Smooth muscle cell (in vitro differentiated cells): ENCODE measurements around the gene TMEM196. TPM values are rescaled to one million over a fixed set of nuclear protein-coding genes. Genes with fewer than 3 reads are reported as not detected.
A peak's percentile ranks its signal among the peaks of the same experiment; 100 is the strongest.

Source experiments
- DNase-seq: peaks from one replicate; lab custom pipeline; 2025; ENCODE audit not compliant: unreplicated experiment; lab: John Stamatoyannopoulos, UW
- H2AFZ ChIP-seq: fragments of 200-600 bp; sonication (generic); 2 replicates; pipeline ENCODE4 v1.6.0; 2016; ENCODE audit warnings: antibody characterized with exemption, low read depth, mild to moderate bottlenecking
- H3F3A ChIP-seq: fragments of 200-600 bp; sonication (generic); 2 replicates; pipeline ENCODE4 v1.6.0; 2017; ENCODE audit warnings: antibody characterized with exemption, low read depth
- H3K27ac ChIP-seq: fragments of 200-600 bp; sonication (generic); 2 replicates; pipeline ENCODE4 v1.5.1; 2016; ENCODE audit warnings: low read depth, mild to moderate bottlenecking
- H3K27me3 ChIP-seq: fragments of 200-600 bp; sonication (generic); 2 replicates; pipeline ENCODE4 v1.6.1; 2016; ENCODE audit warnings: low read depth, mild to moderate bottlenecking
- H3K36me3 ChIP-seq: fragments of 200-600 bp; sonication (generic); 2 replicates; pipeline ENCODE4 v1.5.1; 2016; ENCODE audit warnings: low read depth
- H3K4me1 ChIP-seq: fragments of 200-600 bp; sonication (generic); 2 replicates; pipeline ENCODE4 v1.5.1; 2016; ENCODE audit warnings: low read depth
- H3K4me2 ChIP-seq: fragments of 200-600 bp; sonication (generic); 2 replicates; pipeline ENCODE4 v1.6.0; 2016; ENCODE audit warnings: mild to moderate bottlenecking
- H3K4me3 ChIP-seq: fragments of 200-600 bp; sonication (generic); 2 replicates; pipeline ENCODE4 v1.5.1; 2016; ENCODE audit warnings: mild to moderate bottlenecking
- H3K79me2 ChIP-seq: fragments of 200-600 bp; sonication (generic); 2 replicates; pipeline ENCODE4 v1.6.0; 2016; ENCODE audit warnings: low read depth, mild to moderate bottlenecking
- H3K9ac ChIP-seq: fragments of 200-600 bp; sonication (generic); 2 replicates; pipeline ENCODE4 v1.6.0; 2016; ENCODE audit warnings: low read depth
- H3K9me3 ChIP-seq: fragments of 200-600 bp; sonication (generic); replicated peaks from 2 replicates; pipeline ENCODE4 v1.5.1; 2016; ENCODE audit warnings: low read depth
- H4K20me1 ChIP-seq: fragments of 200-600 bp; sonication (generic); 2 replicates; pipeline ENCODE4 v1.6.0; 2016; ENCODE audit warnings: low read depth
- WGBS: methylation state at CpG from one replicate; pipeline ENCODE4 v1.1.7; 2016; ENCODE audit warnings: low lambda C conversion rate; 5-methylcytosine and 5-hydroxymethylcytosine counted together
- polyA plus RNA-seq: library from polyadenylated mRNA; unstranded; fragments of >200 nt; fragmentation: Nextera tagmentation; extraction: Ambion mirVana; gene quantifications from 2 replicates; pipeline ENCODE4 v1.2.1, GENCODE V29; 2016
- total RNA-seq: library from RNA; depleted of rRNA; stranded (reverse); fragments of >200 nt; gene quantifications from 2 replicates; pipeline ENCODE4 v1.2.3, GENCODE V29; 2014
- TF ChIP-seq, protein P1 (sequence below): fragments of 200-600 bp; sonication (generic); IDR thresholded peaks from 2 replicates; pipeline ENCODE4 v1.5.1; 2017; ENCODE audit warnings: borderline replicate concordance, mild to moderate bottlenecking, antibody characterized with exemption; ENCODE audit not compliant: insufficient read depth, poor library complexity, severe bottlenecking

TMEM196 gene
- total and polyA plus RNA-seq, 2 experiments from 2014 or later: not detected

DNA sequence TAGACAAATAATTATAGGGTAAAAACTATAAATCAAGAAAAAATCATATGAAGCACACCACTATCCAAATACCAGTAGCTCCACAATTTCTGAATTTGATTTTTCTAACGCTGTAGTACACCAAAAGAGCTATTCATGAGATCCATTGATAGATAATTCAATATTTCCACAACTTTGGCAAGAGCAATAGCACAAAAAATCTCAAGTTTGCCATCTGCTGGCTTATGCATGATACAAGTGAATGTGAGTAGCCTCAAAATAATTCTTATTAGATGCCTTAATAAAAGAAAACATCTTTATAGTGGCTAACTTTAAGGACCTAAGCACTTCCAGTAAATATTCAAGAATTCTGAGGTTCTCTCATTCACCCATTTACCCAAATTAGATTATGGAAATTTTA is 2.2 kb upstream of the TMEM196 start:
- Histone ChIP-seq H2AFZ (no peak overlapping the region), H3K27me3 (peaks cover 45% of the 10 kb centered on the region), H3K4me1 (no peaks in the 10 kb centered on the region), H3K9me3 (no peaks in the 10 kb centered on the region), H3K79me2 (no peaks in the 10 kb centered on the region), H3K36me3 (no peaks in the 10 kb centered on the region), H3K4me2 (no peak overlapping the region), H4K20me1 (no peaks in the 10 kb centered on the region), H3K9ac (no peak overlapping the region), H3K4me3 (no peak overlapping the region), H3F3A (no peaks in the 10 kb centered on the region), H3K27ac (no peak overlapping the region)
- TF ChIP-seq, protein P1, sequence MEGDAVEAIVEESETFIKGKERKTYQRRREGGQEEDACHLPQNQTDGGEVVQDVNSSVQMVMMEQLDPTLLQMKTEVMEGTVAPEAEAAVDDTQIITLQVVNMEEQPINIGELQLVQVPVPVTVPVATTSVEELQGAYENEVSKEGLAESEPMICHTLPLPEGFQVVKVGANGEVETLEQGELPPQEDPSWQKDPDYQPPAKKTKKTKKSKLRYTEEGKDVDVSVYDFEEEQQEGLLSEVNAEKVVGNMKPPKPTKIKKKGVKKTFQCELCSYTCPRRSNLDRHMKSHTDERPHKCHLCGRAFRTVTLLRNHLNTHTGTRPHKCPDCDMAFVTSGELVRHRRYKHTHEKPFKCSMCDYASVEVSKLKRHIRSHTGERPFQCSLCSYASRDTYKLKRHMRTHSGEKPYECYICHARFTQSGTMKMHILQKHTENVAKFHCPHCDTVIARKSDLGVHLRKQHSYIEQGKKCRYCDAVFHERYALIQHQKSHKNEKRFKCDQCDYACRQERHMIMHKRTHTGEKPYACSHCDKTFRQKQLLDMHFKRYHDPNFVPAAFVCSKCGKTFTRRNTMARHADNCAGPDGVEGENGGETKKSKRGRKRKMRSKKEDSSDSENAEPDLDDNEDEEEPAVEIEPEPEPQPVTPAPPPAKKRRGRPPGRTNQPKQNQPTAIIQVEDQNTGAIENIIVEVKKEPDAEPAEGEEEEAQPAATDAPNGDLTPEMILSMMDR: no peak
- WGBS: 79% methylated on average over 1 of the region's 1 CpG
- no peak for DNase-seq

DNA sequence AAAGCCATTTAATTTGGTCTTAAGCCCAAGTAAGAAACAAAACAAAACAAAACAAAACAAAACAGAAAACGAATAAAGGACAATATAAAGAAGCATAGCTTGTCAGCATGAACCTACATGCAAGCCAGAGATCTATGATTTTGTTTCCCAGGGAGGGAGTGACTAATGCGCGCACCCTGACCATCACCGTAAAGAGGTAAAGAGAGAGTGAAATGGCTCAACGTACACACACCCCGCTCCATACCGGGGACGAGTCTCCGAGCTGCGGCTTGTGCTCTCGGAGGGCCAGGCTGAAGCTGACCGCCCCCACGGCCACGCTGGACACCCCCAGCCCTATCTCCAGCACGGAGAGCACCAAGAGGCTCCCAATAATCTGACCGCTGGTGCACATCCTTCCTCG is 1.1 kb downstream of the TMEM196 start:
- peaks cover 55% of the 10 kb centered on the region for H3K27me3 ChIP-seq
- no peaks in the 10 kb centered on the region for H3K79me2 ChIP-seq
- no peak overlapping the region for H2AFZ ChIP-seq
- H3F3A ChIP-seq: no peaks in the 10 kb centered on the region
- 9% methylated on average over 17 of the region's 17 CpGs for whole genome bisulfite sequencing
- no peak overlapping the region for H3K9ac ChIP-seq
- H3K27ac ChIP-seq: no peak overlapping the region
- H4K20me1 ChIP-seq: no peaks in the 10 kb centered on the region
- H3K4me1 ChIP-seq: no peaks in the 10 kb centered on the region
- no peaks in the 10 kb centered on the region for H3K36me3 ChIP-seq
- H3K4me2 ChIP-seq: peak overlapping the region; percentile 77
- H3K9me3 ChIP-seq: no peaks in the 10 kb centered on the region
- H3K4me3 ChIP-seq: peak overlapping the region; percentile 31
- no peak for DNase-seq
- TF ChIP-seq, protein P1: no peak

DNA sequence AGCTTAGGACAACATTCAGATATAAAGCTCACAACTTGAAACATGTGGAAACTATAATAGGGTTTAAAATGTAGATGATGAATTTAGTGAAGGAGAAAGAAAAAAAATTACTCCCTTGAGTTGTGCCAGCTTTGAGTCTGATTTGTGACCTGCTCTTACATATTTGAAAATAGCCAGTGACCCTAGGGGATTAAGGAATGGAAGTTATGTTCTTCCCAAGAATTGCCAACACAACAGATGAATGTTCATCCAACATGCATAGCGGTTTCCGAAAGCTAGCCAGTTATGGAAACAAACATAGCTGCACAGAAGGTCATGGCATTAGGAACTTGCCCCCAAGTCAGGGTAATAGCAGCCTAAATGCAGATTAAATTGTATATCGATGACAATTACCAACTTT is 10.8 kb downstream of the TMEM196 start:
- Histone ChIP-seq H3K27me3 (no peaks in the 10 kb centered on the region), H3K4me2 (no peak overlapping the region), H3K9me3 (no peaks in the 10 kb centered on the region), H3K79me2 (no peaks in the 10 kb centered on the region), H3K9ac (no peak overlapping the region), H4K20me1 (no peaks in the 10 kb centered on the region), H3K36me3 (no peaks in the 10 kb centered on the region), H3K4me3 (no peak overlapping the region), H2AFZ (no peak overlapping the region), H3K27ac (no peak overlapping the region), H3K4me1 (no peaks in the 10 kb centered on the region), H3F3A (no peaks in the 10 kb centered on the region)
- DNase-seq: no peak
- TF ChIP-seq, protein P1: no peak
- 94% methylated on average over 3 of the region's 3 CpGs for WGBS

DNA sequence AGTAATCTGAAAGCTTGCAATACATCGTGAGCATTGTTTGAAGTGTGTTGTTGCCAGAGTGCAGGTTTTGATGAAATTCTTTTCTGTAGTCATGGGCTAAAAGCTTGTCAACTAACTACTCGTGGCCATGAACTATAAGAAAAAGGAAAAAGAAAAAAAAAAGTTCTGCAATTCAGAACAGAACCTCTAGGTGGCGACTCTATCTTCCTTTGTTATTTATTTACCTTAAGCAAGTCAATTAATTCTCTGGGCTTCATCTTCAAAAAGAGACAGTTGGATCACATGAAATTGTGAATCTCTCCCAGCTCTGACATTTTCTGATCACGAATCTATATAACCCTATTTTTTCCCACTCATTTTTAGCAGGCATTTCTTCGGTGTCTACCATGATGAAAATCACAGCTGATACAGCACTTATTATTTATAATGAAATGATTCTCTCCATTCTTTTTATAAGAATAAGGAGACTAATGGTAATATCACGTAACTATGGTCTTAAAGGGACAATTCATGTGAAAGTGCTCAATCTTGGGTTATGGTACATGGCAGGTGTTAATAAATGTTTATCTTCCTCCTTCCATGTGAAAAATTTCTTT is 18.8 kb downstream of the TMEM196 start:
- Histone ChIP-seq H3K4me1 (no peaks in the 10 kb centered on the region), H3K27ac (no peak overlapping the region), H3K27me3 (no peaks in the 10 kb centered on the region), H3K79me2 (no peaks in the 10 kb centered on the region), H3K36me3 (no peaks in the 10 kb centered on the region), H2AFZ (no peak overlapping the region), H3K9ac (no peak overlapping the region), H3K4me3 (no peak overlapping the region), H3K9me3 (no peaks in the 10 kb centered on the region), H3F3A (no peaks in the 10 kb centered on the region), H4K20me1 (no peaks in the 10 kb centered on the region), H3K4me2 (no peak overlapping the region)
- TF ChIP-seq, protein P1: peak; percentile 83
- 29% methylated on average over 6 of the region's 6 CpGs for WGBS
- DNase-seq: no peak
